ENCODE data around the gene MAST2. TPM values are rescaled to one million over a fixed set of nuclear protein-coding genes. Genes with fewer than 3 reads are reported as not detected.

Gene MAST2
- total and polyA plus RNA-seq, 2 experiments from 2014 or later = 44.8 to 79.2 TPM

DNA sequence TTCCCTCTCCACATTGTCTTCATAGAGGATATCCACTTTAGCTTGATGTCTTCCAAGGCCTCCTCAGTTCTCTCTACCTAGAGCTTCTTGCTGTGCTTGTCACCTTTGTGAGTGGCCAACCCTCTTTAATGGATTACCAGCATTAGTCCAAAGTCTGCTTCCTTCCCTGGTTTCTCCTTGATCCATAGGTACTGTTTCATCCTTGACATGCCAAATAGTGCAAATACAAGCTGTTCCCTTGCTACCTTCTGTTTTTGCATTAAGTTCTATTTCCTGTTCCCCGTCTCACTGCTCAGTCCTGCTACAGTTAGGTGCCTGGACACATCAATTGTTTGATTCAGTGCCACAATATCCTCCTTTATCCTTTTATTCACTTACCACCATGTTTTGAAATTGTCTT lies 19.2 kb downstream of the MAST2 start:
- no peaks in the 10 kb centered on the region for H3K27me3 ChIP-seq
- DNase-seq (ENCODE audit: low read depth in 1 of 2, low spot score in 1 of 2) = no peak
- no peak overlapping the region for H3K27ac ChIP-seq
- H3K4me3 ChIP-seq = no peak overlapping the region
- no peak for TF ChIP-seq CTCF (IDR thresholded peaks at IDR 0.05; ENCODE audit: low read depth, low read length)
- no peaks in the 10 kb centered on the region for H3K4me1 ChIP-seq (ENCODE audit: low read depth)
- peaks cover 5% of the 10 kb centered on the region for H3K36me3 ChIP-seq
- no peaks in the 10 kb centered on the region for H3K9me3 ChIP-seq (ENCODE audit: low read depth)

- Histone ChIP-seq H3K4me1 (ENCODE audit: low read depth) (no peaks in the 10 kb centered on the region), H3K27me3 (no peaks in the 10 kb centered on the region), H3K36me3 (peaks cover 5% of the 10 kb centered on the region), H3K27ac (no peak overlapping the region), H3K9me3 (ENCODE audit: low read depth) (no peaks in the 10 kb centered on the region), H3K4me3 (no peak overlapping the region)
- TF ChIP-seq CTCF (IDR thresholded peaks at IDR 0.05; ENCODE audit: low read depth, low read length) = no peak
- DNase-seq (ENCODE audit: low read depth in 1 of 2, low spot score in 1 of 2) = no peak
These were observed 21.2 kb downstream of the MAST2 start for GRCh38 chr1:45824607-45825006.

GRCh38 chr1:45827256-45827655 lies 23.8 kb downstream of the MAST2 start:
- H3K9me3 ChIP-seq (ENCODE audit: low read depth) = no peaks in the 10 kb centered on the region
- H3K4me1 ChIP-seq (ENCODE audit: low read depth) = no peaks in the 10 kb centered on the region
- H3K4me3 ChIP-seq = no peak overlapping the region
- peaks cover 8% of the 10 kb centered on the region for H3K36me3 ChIP-seq
- no peak overlapping the region for H3K27ac ChIP-seq
- TF ChIP-seq CTCF (IDR thresholded peaks at IDR 0.05; ENCODE audit: low read depth, low read length) = no peak
- no peak for DNase-seq (ENCODE audit: low read depth in 1 of 2, low spot score in 1 of 2)
- no peaks in the 10 kb centered on the region for H3K27me3 ChIP-seq

DNA sequence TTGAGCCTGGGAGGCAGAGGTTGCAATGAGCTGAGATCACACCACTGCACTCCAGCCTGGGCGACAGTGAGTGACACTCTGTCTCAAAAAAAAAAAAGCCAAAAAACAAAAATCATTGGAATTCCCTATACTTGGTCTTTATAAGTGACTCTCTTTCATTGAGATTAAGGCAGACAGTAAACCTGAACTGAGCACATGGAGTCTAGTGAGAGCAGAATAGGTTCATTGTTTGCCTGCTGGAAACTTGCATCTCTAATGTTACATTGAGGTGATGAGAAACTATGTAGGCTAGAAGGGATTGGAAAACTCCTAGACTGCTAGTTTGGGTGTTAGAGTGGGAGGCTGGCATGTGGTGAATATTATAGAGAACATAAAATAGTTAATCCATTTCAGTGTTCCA lies 25.4 kb downstream of the MAST2 start:
- Histone ChIP-seq H3K27ac (no peak overlapping the region), H3K27me3 (no peaks in the 10 kb centered on the region), H3K36me3 (peaks cover 8% of the 10 kb centered on the region), H3K9me3 (ENCODE audit: low read depth) (no peaks in the 10 kb centered on the region), H3K4me1 (ENCODE audit: low read depth) (no peaks in the 10 kb centered on the region), H3K4me3 (no peak overlapping the region)
- no peak for TF ChIP-seq CTCF (IDR thresholded peaks at IDR 0.05; ENCODE audit: low read depth, low read length)
- no peak for DNase-seq (ENCODE audit: low read depth in 1 of 2, low spot score in 1 of 2)

GRCh38 chr1:45833361-45833760 lies 29.9 kb downstream of the MAST2 start:
- Histone ChIP-seq H3K4me1 (ENCODE audit: low read depth) (no peaks in the 10 kb centered on the region), H3K27ac (no peak overlapping the region), H3K27me3 (no peaks in the 10 kb centered on the region), H3K36me3 (peaks cover 10% of the 10 kb centered on the region), H3K4me3 (no peak overlapping the region), H3K9me3 (ENCODE audit: low read depth) (no peaks in the 10 kb centered on the region)
- no peak for DNase-seq (ENCODE audit: low read depth in 1 of 2, low spot score in 1 of 2)
- no peak for TF ChIP-seq CTCF (IDR thresholded peaks at IDR 0.05; ENCODE audit: low read depth, low read length)

GRCh38 chr1:45834689-45835088 lies 31.3 kb downstream of the MAST2 start:
- Histone ChIP-seq H3K27me3 (no peaks in the 10 kb centered on the region), H3K36me3 (peaks cover 10% of the 10 kb centered on the region), H3K4me1 (ENCODE audit: low read depth) (no peaks in the 10 kb centered on the region), H3K27ac (no peak overlapping the region), H3K9me3 (ENCODE audit: low read depth) (no peaks in the 10 kb centered on the region), H3K4me3 (no peak overlapping the region)
- no peak for DNase-seq (ENCODE audit: low read depth in 1 of 2, low spot score in 1 of 2)
- no peak for TF ChIP-seq CTCF (IDR thresholded peaks at IDR 0.05; ENCODE audit: low read depth, low read length)

All from cardiac muscle cell (in vitro differentiated cells and primary cell).